NCI-H526 treated with DMSO at 0.1 percent for 48 hours (cell line): ENCODE results near the gene MMP20.

Experiments
- DNase-seq: peaks from one replicate; lab custom pipeline; 2025; lab: John Stamatoyannopoulos, UW

MMP20 gene

DNA sequence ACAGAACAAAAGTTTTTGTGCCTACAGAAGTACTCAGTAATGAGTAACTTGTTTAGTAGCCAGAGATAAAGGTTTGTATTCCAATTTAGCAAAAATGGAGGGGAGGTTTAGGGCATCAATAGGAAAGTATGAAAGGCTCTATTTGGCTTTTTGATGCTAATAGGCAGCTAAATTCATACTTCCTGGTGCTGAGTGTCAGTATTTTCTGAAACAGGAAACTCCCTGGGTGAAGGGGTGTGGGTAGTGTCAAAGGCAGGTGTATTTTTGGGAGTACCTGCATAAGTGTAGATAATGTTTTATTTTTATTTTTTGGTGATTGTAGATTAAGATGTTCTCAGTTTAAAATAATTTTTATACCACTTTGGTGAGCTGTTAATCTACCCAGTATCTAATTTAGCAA lies 65.3 kb downstream of the MMP20 start:
- DNase-seq = no peak

GRCh38 chr11:102555091-102555490 lies 70.0 kb downstream of the MMP20 start:
- DNase-seq = no peak

GRCh38 chr11:102553835-102554282 lies 71.3 kb downstream of the MMP20 start:
- no peak for DNase-seq

GRCh38 chr11:102552447-102553194 lies 72.5 kb downstream of the MMP20 start:
- DNase-seq = no peak

- DNase-seq = no peak
Observed at GRCh38 chr11:102552020-102552419, 73.1 kb downstream of the MMP20 start.

DNA sequence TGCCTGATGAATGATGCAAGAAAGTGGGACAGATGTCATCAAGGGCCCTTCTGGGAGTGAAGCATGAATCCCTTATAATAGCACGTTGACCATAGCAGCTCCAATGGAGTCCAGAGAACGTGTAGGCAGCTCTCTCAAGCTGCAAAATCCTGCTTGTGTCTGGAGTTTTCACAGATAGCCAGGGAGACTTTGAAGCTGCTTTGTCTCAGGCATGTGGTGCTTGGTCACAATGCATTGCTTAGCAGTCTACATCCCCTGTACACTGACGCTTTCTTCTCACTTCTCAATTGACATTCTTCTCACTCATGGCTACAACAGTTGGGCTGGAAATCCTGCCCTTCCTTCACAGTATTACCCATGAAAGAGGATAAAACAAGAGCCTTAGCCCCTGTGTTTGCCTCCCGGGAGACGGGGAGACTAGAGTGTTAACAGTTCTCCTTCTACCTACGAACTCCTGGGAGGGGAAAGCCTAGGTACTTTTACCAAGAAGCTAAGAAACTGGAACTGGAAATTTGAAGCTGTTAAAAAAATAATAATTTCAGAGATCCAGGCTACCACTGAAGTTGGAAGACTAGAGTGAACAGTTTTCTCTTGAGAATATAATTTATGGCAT lies 73.9 kb downstream of the MMP20 start:
- DNase-seq = no peak

DNA sequence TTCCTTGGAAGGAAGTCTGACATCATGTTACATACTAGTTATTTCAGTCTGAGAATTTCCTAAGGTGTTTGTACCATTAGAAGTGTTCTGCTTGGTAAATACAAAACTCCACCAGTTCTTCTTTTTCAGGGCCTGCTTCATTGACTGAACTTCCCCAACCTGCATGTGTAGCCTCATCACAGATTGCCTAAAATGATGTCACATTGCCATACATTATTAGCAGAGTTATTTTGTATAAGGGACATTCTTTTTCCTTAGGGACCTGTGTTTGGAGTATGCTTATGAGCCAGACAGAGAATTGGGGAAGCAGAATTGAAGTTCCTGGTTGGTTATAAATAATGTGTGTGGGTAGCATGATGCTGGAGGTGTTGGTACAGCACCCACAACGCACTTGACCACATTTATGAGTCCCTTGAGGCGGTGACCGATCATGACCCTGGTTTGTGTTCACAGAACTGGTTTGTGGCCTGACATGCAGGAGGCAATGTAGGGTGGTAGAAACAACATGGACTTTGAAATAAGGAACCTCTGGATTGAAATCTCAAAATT lies 78.1 kb downstream of the MMP20 start:
- DNase-seq = no peak

DNA sequence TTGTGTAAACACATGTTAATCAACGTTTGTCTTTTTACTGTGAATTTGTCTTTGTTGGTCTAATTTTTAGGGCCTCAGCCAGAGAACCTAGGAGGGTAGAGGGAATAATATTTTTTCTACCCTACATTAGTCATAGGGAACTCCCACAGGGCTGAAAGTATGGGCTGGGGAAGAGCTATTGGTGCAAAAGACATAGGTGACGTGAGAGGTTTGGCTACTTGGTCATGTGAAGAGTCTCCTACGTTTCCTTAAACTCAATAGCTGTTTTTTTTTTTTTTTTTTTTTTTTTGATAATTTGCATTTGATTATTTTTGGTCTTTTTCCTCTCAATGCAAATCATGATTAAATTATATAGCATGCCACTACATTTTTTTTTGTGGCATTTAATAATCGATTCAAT lies 78.7 kb downstream of the MMP20 start:
- no peak for DNase-seq

- DNase-seq = no peak
Observed at GRCh38 chr11:102545701-102546100, 79.4 kb downstream of the MMP20 start.

GRCh38 chr11:102544594-102544993 lies 80.5 kb downstream of the MMP20 start:
- no peak for DNase-seq

DNA sequence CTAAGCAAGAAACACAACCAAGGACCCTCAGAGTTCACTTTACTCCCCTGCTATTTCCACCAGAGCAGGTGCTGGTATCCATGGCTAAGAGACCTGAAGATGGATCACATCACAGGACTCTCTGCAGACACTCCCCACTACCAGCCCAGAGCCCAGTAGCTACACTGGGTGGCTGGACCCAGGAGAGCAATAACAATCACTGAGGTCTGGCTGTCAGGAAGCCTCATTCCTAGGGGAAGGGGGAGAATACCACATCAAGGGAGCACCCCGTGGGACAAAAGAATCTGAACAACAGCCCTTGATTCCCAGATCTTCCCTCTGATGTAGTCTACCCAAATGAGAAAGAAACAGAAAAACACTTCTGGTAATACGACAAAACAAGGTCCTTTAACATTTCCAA lies 85.6 kb downstream of the MMP20 start:
- no peak for DNase-seq

GRCh38 chr11:102538932-102539331 lies 86.2 kb downstream of the MMP20 start:
- DNase-seq = no peak

DNA sequence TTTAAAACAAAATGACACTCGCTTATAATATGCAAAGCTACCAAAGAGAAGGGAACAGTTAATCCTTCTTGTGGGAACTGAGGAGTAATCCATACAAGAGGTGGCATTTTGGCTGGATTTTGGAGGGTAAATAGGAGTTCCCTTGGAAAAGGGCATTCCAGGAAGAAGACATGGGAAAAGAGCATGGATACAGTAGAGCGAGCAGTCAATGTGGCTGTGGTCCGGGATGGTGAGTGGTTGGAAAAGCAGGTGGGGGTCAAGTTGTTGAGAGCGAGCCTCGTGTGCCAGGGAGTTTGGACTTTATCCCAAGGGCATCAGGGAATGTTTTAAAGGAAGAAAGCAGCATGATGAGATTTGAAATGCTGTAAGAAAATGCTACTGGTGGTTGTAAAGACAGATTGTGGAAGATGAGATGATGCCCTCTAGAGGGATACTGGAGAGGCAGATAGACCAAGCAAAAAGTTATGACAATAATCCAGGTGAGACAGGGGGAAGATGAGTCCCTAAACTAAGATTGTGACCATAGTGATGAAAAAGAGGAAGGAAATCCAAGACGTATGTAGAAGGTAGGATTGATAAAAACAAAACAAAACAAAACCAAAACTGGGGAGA lies 90.8 kb downstream of the MMP20 start:
- DNase-seq = no peak

- DNase-seq = no peak
Observed at GRCh38 chr11:102530558-102530957, 94.6 kb downstream of the MMP20 start, which contains the start of gene MMP7. TSS of gene MMP7 (minus strand) at chr11:102530747. CDS start at chr11:102530700, 47 bp downstream.

DNA sequence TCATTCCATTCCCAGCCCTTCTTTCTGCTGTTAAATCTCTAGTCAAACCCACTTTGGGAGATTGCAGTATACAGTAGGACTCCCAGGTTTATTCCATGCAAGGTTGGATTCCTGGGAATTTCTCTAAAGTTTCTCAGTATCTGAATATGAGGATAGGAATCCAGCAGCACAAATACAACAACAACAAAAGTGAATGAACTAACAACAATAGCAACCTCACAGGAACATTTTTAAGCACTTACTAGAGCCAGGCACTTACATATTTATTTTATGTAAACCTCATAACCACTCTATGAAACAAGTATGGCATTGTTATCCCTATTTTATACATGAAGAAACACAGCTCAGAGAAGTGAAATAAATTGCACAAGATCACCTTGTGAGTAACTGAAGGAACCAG lies 96.5 kb downstream of the MMP20 start:
- no peak for DNase-seq

- no peak for DNase-seq
Observed at GRCh38 chr11:102527684-102528083, 97.4 kb downstream of the MMP20 start.

DNA sequence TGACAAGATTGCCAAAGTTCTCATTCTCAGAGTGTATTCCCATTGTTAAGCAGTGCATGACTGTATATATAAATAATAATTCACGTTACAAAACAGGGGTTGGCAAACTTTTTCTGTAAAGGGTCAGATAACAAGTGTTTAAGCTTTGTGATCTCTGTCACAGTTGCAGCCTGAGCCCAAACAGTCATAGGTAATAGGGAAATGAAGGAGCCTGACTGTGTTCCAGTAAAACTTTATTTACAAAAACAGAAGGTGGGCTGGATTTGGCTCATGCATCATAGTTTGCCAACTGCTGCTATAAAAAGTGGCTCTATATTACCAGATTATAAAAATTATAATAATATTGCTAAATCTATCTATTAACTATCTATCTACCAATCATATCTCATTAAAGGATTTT lies 98.1 kb downstream of the MMP20 start:
- DNase-seq = no peak
